H1 (cell line): ENCODE data around the gene CDH16. TPM values are rescaled to one million over a fixed set of nuclear protein-coding genes. Genes with fewer than 3 reads are reported as not detected.

Experiments
- CTCF ChIA-PET: fragments of 300-600 bp; sonication (Branson Sonifier 250); formaldehyde crosslinking; loops from one replicate; lab custom pipeline; 2021; ENCODE audit not compliant: partially characterized antibody; lab: Charles Lee
- POLR2A ChIA-PET: fragments of 300-600 bp; sonication (Branson Sonifier 250); formaldehyde crosslinking; loops from one replicate; lab custom pipeline; 2021; ENCODE audit warnings: inconsistent platforms; ENCODE audit not compliant: partially characterized antibody; lab: Charles Lee
- DNase-seq, 2 experiments: peaks; one replicate each; pipeline versions ENCODE4 v3.0.0 to v3.0.0-alpha.2; 2010 to 2022; ENCODE audit warnings: low spot score in 2 of 2, low read depth in 1 of 2, mixed read lengths in 1 of 2
- FAIRE-seq: peaks from 2 replicates; lab custom pipeline; 2011; peaks lifted over from hg19 to GRCh38; lab: Jason Lieb, UNC
- H2AFZ ChIP-seq: 2 replicates; pipeline ENCODE4 v1.8.1; 2012; ENCODE audit warnings: low read length, inconsistent platforms
- H2AK5ac ChIP-seq: 2 replicates; pipeline ENCODE4 v1.6.1; 2013; ENCODE audit warnings: low read depth, low read length
- H2BK120ac ChIP-seq: replicated peaks from 2 replicates; pipeline ENCODE3; 2013; ENCODE audit warnings: low read depth, low read length, inconsistent platforms
- H2BK12ac ChIP-seq: 2 replicates; pipeline ENCODE4 v1.6.1; 2013; ENCODE audit warnings: low read depth, low read length
- H2BK15ac ChIP-seq: 2 replicates; pipeline ENCODE4 v1.6.1; 2013; ENCODE audit warnings: low read length
- H2BK20ac ChIP-seq: 2 replicates; pipeline ENCODE4 v1.6.1; 2013; ENCODE audit warnings: low read length
- H2BK5ac ChIP-seq: 2 replicates; pipeline ENCODE4 v1.6.1; 2013; ENCODE audit warnings: low read depth, low read length
- H3K14ac ChIP-seq: 2 replicates; pipeline ENCODE4 v1.6.1; 2013; ENCODE audit warnings: inconsistent platforms; ENCODE audit not compliant: insufficient read length
- H3K18ac ChIP-seq: 2 replicates; pipeline ENCODE4 v1.6.1; 2013; ENCODE audit warnings: low read length; ENCODE audit errors: extremely low read depth
- H3K23ac ChIP-seq: 2 replicates; pipeline ENCODE4 v1.6.1; 2013; ENCODE audit warnings: inconsistent platforms; ENCODE audit not compliant: insufficient read length
- H3K23me2 ChIP-seq: 2 replicates; pipeline ENCODE4 v1.6.1; 2013; ENCODE audit warnings: low read depth, low read length
- H3K27ac ChIP-seq: 2 replicates; pipeline ENCODE4 v1.6.1; 2011; ENCODE audit warnings: low read depth, low read length, inconsistent platforms
- H3K27me3 ChIP-seq, 4 experiments: replicated peaks in 1 of 4; 1 replicate in 1 of 4; 2 replicates in 3 of 4; pipeline versions ENCODE4 v1.6.1 to v1.8.1; 2011 to 2013; ENCODE audit warnings: low read length in 3 of 4, mild to moderate bottlenecking in 3 of 4, inconsistent platforms in 2 of 4, mixed read lengths in 2 of 4, moderate library complexity in 1 of 4; ENCODE audit not compliant: control insufficient read depth in 3 of 4, insufficient read depth in 3 of 4; ENCODE audit errors: extremely low read depth in 1 of 4
- H3K36me3 ChIP-seq, 4 experiments: 2 replicates each; pipeline versions ENCODE4 v1.6.1 to v1.8.1; 2011 to 2013; ENCODE audit warnings: mild to moderate bottlenecking in 4 of 4, low read length in 3 of 4, moderate library complexity in 2 of 4, control low read depth in 1 of 4, inconsistent platforms in 1 of 4; ENCODE audit not compliant: insufficient read depth in 4 of 4, control insufficient read depth in 2 of 4
- H3K4ac ChIP-seq: replicated peaks from 2 replicates; pipeline ENCODE3; 2013; ENCODE audit warnings: low read length, low read depth, mixed read lengths, inconsistent platforms; ENCODE audit not compliant: insufficient read length
- H3K4me1 ChIP-seq, 4 experiments: replicated peaks in 1 of 4; 1 replicate in 1 of 4; 2 replicates in 3 of 4; pipeline versions ENCODE4 v1.6.1 to v1.8.1; 2011 to 2013; ENCODE audit warnings: low read length in 3 of 4, inconsistent platforms in 2 of 4, mixed read lengths in 1 of 4; ENCODE audit not compliant: insufficient read depth in 4 of 4, control insufficient read depth in 3 of 4
- H3K4me2 ChIP-seq, 2 experiments: 2 replicates each; pipeline versions ENCODE4 v1.6.1 to v1.8.1; 2011 to 2013; ENCODE audit warnings: low read depth in 2 of 2, low read length in 2 of 2, control low read depth in 1 of 2, inconsistent platforms in 1 of 2, mild to moderate bottlenecking in 1 of 2; ENCODE audit not compliant: insufficient read depth in 1 of 2
- H3K4me3 ChIP-seq, 4 experiments: fragments of 200-600, 300-600 bp in 1 of 4; sonication (generic), shearing (Covaris generic), sonication (Bioruptor Twin) in 1 of 4; 2 replicates each; pipeline versions ENCODE4 v1.5.1 to v1.8.1; 2011 to 2016; ENCODE audit warnings: low read length in 4 of 4, low read depth in 3 of 4, control low read depth in 2 of 4, inconsistent platforms in 2 of 4, mild to moderate bottlenecking in 2 of 4, mixed read lengths in 1 of 4, moderate library complexity in 1 of 4; ENCODE audit not compliant: insufficient read depth in 2 of 4; ENCODE audit errors: extremely low read depth in 1 of 4
- H3K56ac ChIP-seq: replicated peaks from 2 replicates; pipeline ENCODE3; 2013; ENCODE audit warnings: low read depth, mild to moderate bottlenecking, mixed read lengths, low read length, inconsistent platforms; ENCODE audit not compliant: insufficient read length
- H3K79me1 ChIP-seq: 2 replicates; pipeline ENCODE4 v1.6.1; 2013; ENCODE audit warnings: low read depth, low read length, control low read depth
- H3K79me2 ChIP-seq, 2 experiments: 2 replicates each; pipeline versions ENCODE4 v1.6.1 to v1.8.1; 2012 to 2013; ENCODE audit warnings: low read length in 2 of 2, mild to moderate bottlenecking in 2 of 2, inconsistent platforms in 1 of 2; ENCODE audit not compliant: insufficient read depth in 2 of 2, control insufficient read depth in 1 of 2
- H3K9ac ChIP-seq, 4 experiments: replicated peaks in 1 of 4; 1 replicate in 1 of 4; 2 replicates in 3 of 4; pipeline versions ENCODE4 v1.6.1 to v1.8.1; 2011 to 2013; ENCODE audit warnings: low read depth in 3 of 4, low read length in 3 of 4, control low read depth in 2 of 4, mild to moderate bottlenecking in 2 of 4, moderate library complexity in 2 of 4, inconsistent platforms in 1 of 4; ENCODE audit errors: extremely low read depth in 1 of 4
- H3K9me3 ChIP-seq, 2 experiments: 2 replicates each; pipeline versions ENCODE4 v1.6.1 to v1.8.1; 2012 to 2013; ENCODE audit warnings: mild to moderate bottlenecking in 2 of 2, moderate library complexity in 2 of 2, control low read depth in 1 of 2, inconsistent platforms in 1 of 2, low read depth in 1 of 2, low read length in 1 of 2, mixed read lengths in 1 of 2; ENCODE audit not compliant: insufficient read depth in 2 of 2
- H4K20me1 ChIP-seq, 2 experiments: replicated peaks in 1 of 2; 2 replicates each; pipeline versions ENCODE3 to v1.8.1; 2011 to 2013; ENCODE audit warnings: inconsistent platforms in 2 of 2, low read length in 2 of 2, mild to moderate bottlenecking in 1 of 2; ENCODE audit not compliant: insufficient read depth in 2 of 2, control insufficient read depth in 1 of 2
- H4K5ac ChIP-seq: 2 replicates; pipeline ENCODE4 v1.6.1; 2013; ENCODE audit warnings: low read length, low read depth, mixed read lengths, inconsistent platforms; ENCODE audit not compliant: insufficient read length
- H4K8ac ChIP-seq: 2 replicates; pipeline ENCODE4 v1.8.0; 2013; ENCODE audit warnings: mild to moderate bottlenecking, moderate library complexity, low read length, inconsistent platforms; ENCODE audit not compliant: insufficient read depth; ENCODE audit errors: extremely low read depth
- H4K91ac ChIP-seq: replicated peaks from 2 replicates; pipeline ENCODE3; 2013; ENCODE audit warnings: low read length, mixed read lengths, inconsistent platforms; ENCODE audit not compliant: insufficient read length
- ASH2L ChIP-seq: fragments of 200-600, 300-600 bp; sonication (generic); IDR thresholded peaks from one replicate; pipeline ENCODE4 v1.7.1; 2017; ENCODE audit warnings: low read length
- BACH1 ChIP-seq: IDR thresholded peaks from 2 replicates; pipeline ENCODE4 v1.6.1; 2012; ENCODE audit warnings: low read length, improper control_type of control experiment
- CBX8 ChIP-seq: fragments of 300-800, 300-1000 bp; sonication (generic); IDR thresholded peaks from 2 replicates; pipeline ENCODE4 v1.7.1; 2016; ENCODE audit warnings: low read depth, low read length, borderline replicate concordance
- CREB1 ChIP-seq: IDR thresholded peaks from 2 replicates; pipeline ENCODE4 v1.6.1; 2012; ENCODE audit warnings: inconsistent platforms
- HDAC2 ChIP-seq, 2 experiments: fragments of 300-600 bp in 1 of 2; sonication (generic) in 1 of 2; IDR thresholded peaks; 2 replicates each; pipeline ENCODE4 v1.6.1; 2011 to 2012; ENCODE audit warnings: low read depth in 2 of 2, low read length in 2 of 2, mild to moderate bottlenecking in 2 of 2, moderate library complexity in 2 of 2, borderline replicate concordance in 1 of 2, inconsistent platforms in 1 of 2
- KDM1A ChIP-seq: fragments of 200-600, 300-600 bp; sonication (generic); IDR thresholded peaks from 2 replicates; pipeline ENCODE4 v1.7.1; 2016; ENCODE audit warnings: mild to moderate bottlenecking, low read length, borderline replicate concordance
- NRF1 ChIP-seq: IDR thresholded peaks from 2 replicates; pipeline ENCODE4 v1.6.1; 2011; ENCODE audit warnings: mild to moderate bottlenecking, low read depth, low read length, improper control_type of control experiment
- RAD21 ChIP-seq, 2 experiments: IDR thresholded peaks in 1 of 2; conservative IDR thresholded peaks in 1 of 2; 2 replicates each; pipeline ENCODE4 v1.6.1; 2011; ENCODE audit warnings: low read depth in 2 of 2, low read length in 2 of 2, improper control_type of control experiment in 1 of 2, inconsistent platforms in 1 of 2, mild to moderate bottlenecking in 1 of 2, moderate library complexity in 1 of 2
- SAP30 ChIP-seq: fragments of 300-600 bp; sonication (generic); IDR thresholded peaks from 2 replicates; pipeline ENCODE4 v1.7.1; 2012; ENCODE audit warnings: low read length, moderate library complexity, mild to moderate bottlenecking, inconsistent platforms; ENCODE audit not compliant: insufficient read depth, insufficient replicate concordance
- SIX5 ChIP-seq: IDR thresholded peaks from 2 replicates; pipeline ENCODE4 v1.6.1; 2011; ENCODE audit warnings: mild to moderate bottlenecking, low read depth, low read length
- TAF7 ChIP-seq: optimal IDR thresholded peaks from 2 replicates; pipeline ENCODE3; 2011; ENCODE audit warnings: low read depth, mild to moderate bottlenecking, inconsistent platforms, low read length, moderate library complexity, borderline replicate concordance
- TEAD4 ChIP-seq: IDR thresholded peaks from 2 replicates; pipeline ENCODE4 v1.6.1; 2012; ENCODE audit warnings: low read depth, low read length, inconsistent platforms, mixed read lengths
- WGBS, 2 experiments: shearing (Covaris generic) in 1 of 2; methylation state at CpG; one replicate each; pipeline versions ENCODE4 v1.1.6 to v1.1.7; 2013 to 2015; ENCODE audit warnings: low lambda C conversion rate in 2 of 2, mixed read lengths in 2 of 2, inconsistent platforms in 1 of 2, low coverage in 1 of 2, missing lambda C conversion rate in 1 of 2; ENCODE audit not compliant: insufficient replicate concordance in 2 of 2, insufficient coverage in 1 of 2, insufficient read length in 1 of 2; ENCODE audit errors: extremely low coverage in 1 of 2, missing lambda C conversion rate in 1 of 2; 5-methylcytosine and 5-hydroxymethylcytosine counted together
- polyA plus RNA-seq, 7 experiments: library from polyadenylated mRNA; depleted of rRNA in 3 of 7; stranded (reverse) in 5 of 7; unstranded in 2 of 7; fragments of >200 nt in 5 of 7; fragments of 200-250 nt in 2 of 7; gene quantifications; 1 replicate in 5 of 7; 2 replicates in 1 of 7; 4 replicates in 1 of 7; pipeline versions ENCODE4 v1.2.1 to v1.2.3, GENCODE V29; 2011 to 2013; ENCODE audit warnings: missing spikeins in 2 of 7, mixed read lengths in 2 of 7
- total RNA-seq: library from RNA; stranded (reverse); fragmentation: NEBNext Ultra II Directional; extraction: Animal tissue kit (Norgen Biotek cat#: 25700); gene quantifications from 2 replicates; pipeline ENCODE4 v1.2.1, GENCODE V29; 2021

Gene CDH16
- total and polyA plus RNA-seq, 2 of the 8 experiments (the other 6 are each of a cell fraction or from before 2014, with no cell fraction given) = not detected

DNA sequence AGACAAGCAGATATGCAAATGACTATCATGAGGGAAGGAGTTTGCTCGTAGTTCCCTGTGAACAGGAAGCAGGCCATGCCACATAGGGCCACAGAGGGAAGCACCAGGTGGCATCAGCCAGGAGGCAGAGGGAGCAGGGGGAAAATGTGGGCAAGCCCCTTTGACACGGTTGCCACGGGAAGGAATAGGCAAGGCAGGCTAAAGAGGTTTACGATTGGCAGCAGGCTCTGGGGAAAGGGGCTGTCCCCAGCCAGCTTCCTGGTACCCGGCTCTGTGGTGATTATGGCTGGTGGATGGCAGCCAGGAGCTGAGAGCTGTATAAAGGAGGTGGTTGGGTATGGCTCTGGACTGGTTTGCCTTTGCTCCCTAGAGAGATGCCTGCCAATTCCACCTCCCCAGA, 43.2 kb upstream of the CDH16 start:
- no peak for FAIRE-seq
- H3K27ac ChIP-seq = no peak overlapping the region
- 79% methylated on average over 5 of the region's 5 CpGs; no CpG with 5 or more reads in 1 of the 2 experiments for WGBS, 2 experiments
- H3K14ac ChIP-seq = no peak overlapping the region
- H3K18ac ChIP-seq = no peak overlapping the region
- no peak overlapping the region for H2AK5ac ChIP-seq
- no peak overlapping the region for H3K4me3 ChIP-seq
- H3K9ac ChIP-seq = no peak overlapping the region
- H3K23me2 ChIP-seq = no peaks in the 10 kb centered on the region; the same call in 1 of the 2 replicates
- no peak overlapping the region for H3K4ac ChIP-seq
- no peaks in the 10 kb centered on the region for H3K36me3 ChIP-seq
- H3K9me3 ChIP-seq = no peaks in the 10 kb centered on the region
- H2BK5ac ChIP-seq = no peak overlapping the region
- no peaks in the 10 kb centered on the region for H3K79me1 ChIP-seq
- CTCF ChIA-PET = interaction anchor here (0.9 to 12.2 kb wide), 18 partner anchors 9 to 430 kb away, joined by 3 to 130 read pairs (median 6); partner anchors contain the start of gene CDH16
- H2BK15ac ChIP-seq = no peak overlapping the region
- no peaks in the 10 kb centered on the region for H3K27me3 ChIP-seq
- H2BK20ac ChIP-seq = no peak overlapping the region
- DNase-seq = no peak
- H3K79me2 ChIP-seq = no peaks in the 10 kb centered on the region
- H3K4me1 ChIP-seq = peaks cover 0 to 3% (median under 1%) of the 10 kb centered on the region in 4 experiments; a peak in 3 of 7 replicates
- H4K8ac ChIP-seq = no peak overlapping the region
- POLR2A ChIA-PET = no interaction called here
- no peak overlapping the region for H2BK12ac ChIP-seq
- no peak overlapping the region for H3K56ac ChIP-seq
- no peak overlapping the region for H2BK120ac ChIP-seq
- no peak overlapping the region for H4K91ac ChIP-seq
- H3K4me2 ChIP-seq = 0 out of 4 replicates have a peak overlapping the region, but pooled peaks of 1 of the 2 experiments have one; percentile 35
- H3K23ac ChIP-seq = no peak overlapping the region
- H4K20me1 ChIP-seq = peaks cover 0 to 1% of the 10 kb centered on the region in 2 experiments
- TF ChIP-seq TEAD4 (no peak), ASH2L (no peak), HDAC2 (IDR thresholded peaks at IDR 0.05; ENCODE audit: borderline replicate concordance in 1 of 2, low read depth in 2 of 2, low read length in 2 of 2) (no peak), TAF7 (no peak), SAP30 (no peak), RAD21 (IDR thresholded peaks at IDR 0.05 in 1 of 2, conservative IDR thresholded peaks at IDR 0.05 in 1 of 2; ENCODE audit: low read depth in 2 of 2, low read length in 2 of 2) (no peak), KDM1A (no peak), CREB1 (no peak), NRF1 (no peak), SIX5 (no peak), BACH1 (no peak), CBX8 (no peak)
- H2AFZ ChIP-seq = no peak overlapping the region
- H4K5ac ChIP-seq = no peak overlapping the region
